H9 (cell line): ENCODE data around the gene WDFY3. TPM values are rescaled to one million over a fixed set of nuclear protein-coding genes. Genes with fewer than 3 reads are reported as not detected.

Experiments
- DNase-seq: peaks from one replicate; pipeline ENCODE4 v3.0.0-alpha.2; 2017
- H2AFZ ChIP-seq: one replicate; pipeline ENCODE4 v1.6.1; 2013; ENCODE audit warnings: mild to moderate bottlenecking, low read length, control low read depth, moderate library complexity
- H2AK5ac ChIP-seq: 2 replicates; pipeline ENCODE4 v1.6.1; 2013; ENCODE audit warnings: low read length, control low read depth, mixed read lengths; ENCODE audit not compliant: insufficient read length
- H2BK120ac ChIP-seq: one replicate; pipeline ENCODE4 v1.6.1; 2013; ENCODE audit warnings: low read depth, mild to moderate bottlenecking, low read length, control low read depth, inconsistent platforms; ENCODE audit not compliant: poor library complexity, severe bottlenecking
- H2BK12ac ChIP-seq: 2 replicates; pipeline ENCODE4 v1.6.1; 2013; ENCODE audit warnings: low read length, control low read depth, mixed read lengths, low read depth; ENCODE audit not compliant: insufficient read length
- H2BK15ac ChIP-seq: 2 replicates; pipeline ENCODE4 v1.6.1; 2013; ENCODE audit warnings: low read depth, low read length, control low read depth
- H2BK20ac ChIP-seq: one replicate; pipeline ENCODE4 v1.6.1; 2013; ENCODE audit warnings: low read depth, mild to moderate bottlenecking, low read length, control low read depth, inconsistent platforms; ENCODE audit not compliant: poor library complexity, severe bottlenecking
- H2BK5ac ChIP-seq: 2 replicates; pipeline ENCODE4 v1.6.1; 2013; ENCODE audit warnings: low read length, control low read depth, mixed read lengths; ENCODE audit not compliant: insufficient read length
- H3K14ac ChIP-seq: 2 replicates; pipeline ENCODE4 v1.6.1; 2013; ENCODE audit warnings: low read length, control low read depth; ENCODE audit not compliant: insufficient read depth
- H3K18ac ChIP-seq: 2 replicates; pipeline ENCODE4 v1.6.1; 2013; ENCODE audit warnings: low read depth, mild to moderate bottlenecking, mixed read lengths, low read length, control low read depth; ENCODE audit not compliant: insufficient read length
- H3K23ac ChIP-seq: 2 replicates; pipeline ENCODE4 v1.6.1; 2013; ENCODE audit warnings: low read length, control low read depth, mixed read lengths, low read depth; ENCODE audit not compliant: insufficient read length
- H3K23me2 ChIP-seq: 2 replicates; pipeline ENCODE4 v1.6.1; 2013; ENCODE audit warnings: low read depth, mild to moderate bottlenecking, mixed read lengths, low read length, control low read depth; ENCODE audit not compliant: insufficient read length, poor library complexity, severe bottlenecking
- H3K27ac ChIP-seq: 2 replicates; pipeline ENCODE4 v1.5.1; 2013; ENCODE audit warnings: low read length, control low read depth, mixed read lengths, low read depth; ENCODE audit not compliant: insufficient read length
- H3K27me3 ChIP-seq: 2 replicates; pipeline ENCODE4 v1.6.1; 2013; ENCODE audit warnings: low read length, control low read depth, inconsistent platforms; ENCODE audit not compliant: insufficient read depth
- H3K4ac ChIP-seq: 2 replicates; pipeline ENCODE4 v1.6.1; 2013; ENCODE audit warnings: low read depth, mild to moderate bottlenecking, control low read depth, inconsistent platforms, low read length, moderate library complexity
- H3K4me1 ChIP-seq: 2 replicates; pipeline ENCODE4 v1.6.1; 2013; ENCODE audit warnings: low read length, control low read depth, inconsistent platforms; ENCODE audit not compliant: insufficient read depth
- H3K4me2 ChIP-seq: 2 replicates; pipeline ENCODE4 v1.6.1; 2013; ENCODE audit warnings: low read length, control low read depth, mixed read lengths; ENCODE audit not compliant: insufficient read length, insufficient read depth
- H3K56ac ChIP-seq: 2 replicates; pipeline ENCODE4 v1.6.1; 2013; ENCODE audit warnings: low read depth, mild to moderate bottlenecking, mixed read lengths, low read length, control low read depth; ENCODE audit not compliant: insufficient read length
- H3K79me1 ChIP-seq: 2 replicates; pipeline ENCODE4 v1.6.1; 2013; ENCODE audit warnings: low read depth, mild to moderate bottlenecking, moderate library complexity, low read length, control low read depth, inconsistent platforms; ENCODE audit not compliant: insufficient read depth, poor library complexity, severe bottlenecking
- H3K79me2 ChIP-seq: 2 replicates; pipeline ENCODE4 v1.6.1; 2013; ENCODE audit warnings: low read length, control low read depth, inconsistent platforms; ENCODE audit not compliant: insufficient read depth
- H3K9ac ChIP-seq: 2 replicates; pipeline ENCODE4 v1.6.1; 2013; ENCODE audit warnings: low read length, control low read depth, mixed read lengths; ENCODE audit not compliant: insufficient read length; ENCODE audit errors: extremely low read depth
- H3K9me3 ChIP-seq: one replicate; pipeline ENCODE4 v1.6.1; 2013; ENCODE audit warnings: low read depth, low read length, inconsistent platforms; ENCODE audit not compliant: control insufficient read depth
- H3T11ph ChIP-seq: one replicate; pipeline ENCODE4 v1.6.1; 2013; ENCODE audit warnings: mild to moderate bottlenecking, low read length, control low read depth, inconsistent platforms
- H4K20me1 ChIP-seq: one replicate; pipeline ENCODE4 v1.6.1; 2013; ENCODE audit not compliant: control insufficient read depth, insufficient read length, insufficient read depth
- H4K5ac ChIP-seq: 2 replicates; pipeline ENCODE4 v1.6.1; 2013; ENCODE audit warnings: low read depth, mild to moderate bottlenecking, mixed read lengths, low read length, control low read depth; ENCODE audit not compliant: insufficient read length
- H4K8ac ChIP-seq: replicated peaks from 2 replicates; pipeline ENCODE4 v1.6.1; 2013; ENCODE audit warnings: low read length, control low read depth, mixed read lengths, low read depth; ENCODE audit not compliant: insufficient read length
- H4K91ac ChIP-seq: 2 replicates; pipeline ENCODE4 v1.6.1; 2013; ENCODE audit warnings: low read depth, mild to moderate bottlenecking, moderate library complexity, mixed read lengths, low read length, control low read depth; ENCODE audit not compliant: insufficient read length
- H3K27ac Mint-ChIP-seq, 3 experiments: 2 replicates in 2 of 3; 3 replicates in 1 of 3; pipeline ENCODE4 v1.8.0; 2020 to 2021; ENCODE audit warnings: mixed read lengths in 3 of 3, mild to moderate bottlenecking in 1 of 3, moderate library complexity in 1 of 3
- H3K27me3 Mint-ChIP-seq: 2 replicates; pipeline ENCODE4 v1.8.0; 2021; ENCODE audit warnings: low read depth, mild to moderate bottlenecking, moderate library complexity, mixed read lengths
- H3K36me3 Mint-ChIP-seq, 3 experiments: 2 replicates in 2 of 3; 3 replicates in 1 of 3; pipeline ENCODE4 v1.8.0; 2020 to 2021; ENCODE audit warnings: low read depth in 3 of 3, mixed read lengths in 3 of 3; ENCODE audit not compliant: insufficient read depth in 1 of 3
- H3K4me1 Mint-ChIP-seq, 2 experiments: 2 replicates each; pipeline ENCODE4 v1.8.0; 2020; ENCODE audit warnings: mixed read lengths in 2 of 2
- H3K4me3 Mint-ChIP-seq, 2 experiments: 2 replicates in 1 of 2; 3 replicates in 1 of 2; pipeline ENCODE4 v1.8.0; 2020 to 2021; ENCODE audit warnings: mild to moderate bottlenecking in 2 of 2, mixed read lengths in 2 of 2, moderate library complexity in 1 of 2
- H3K9me3 Mint-ChIP-seq, 2 experiments: 2 replicates in 1 of 2; 3 replicates in 1 of 2; pipeline ENCODE4 v1.8.0; 2020; ENCODE audit warnings: mild to moderate bottlenecking in 2 of 2, mixed read lengths in 2 of 2, moderate library complexity in 1 of 2
- WGBS: extraction: QIAGEN DNeasy Blood & Tissue Kit; methylation state at CpG from one replicate; pipeline ENCODE4 v1.1.7; 2013; ENCODE audit warnings: missing lambda C conversion rate, low lambda C conversion rate, mixed read lengths; ENCODE audit not compliant: insufficient read length; ENCODE audit errors: extremely low coverage; 5-methylcytosine and 5-hydroxymethylcytosine counted together
- total RNA-seq: library from RNA; stranded (reverse); gene quantifications from 2 replicates; pipeline ENCODE4 v1.2.1, GENCODE V29; 2021
- TF ChIP-seq, protein P1 (sequence below): fragments of 200-600 bp; sonication (generic); conservative IDR thresholded peaks from 3 replicates; pipeline ENCODE4 v1.8.0; 2021; ENCODE audit warnings: antibody characterized with exemption, mild to moderate bottlenecking

Gene WDFY3
- total RNA-seq, 1 experiment from 2014 or later = 54.6 TPM

DNA sequence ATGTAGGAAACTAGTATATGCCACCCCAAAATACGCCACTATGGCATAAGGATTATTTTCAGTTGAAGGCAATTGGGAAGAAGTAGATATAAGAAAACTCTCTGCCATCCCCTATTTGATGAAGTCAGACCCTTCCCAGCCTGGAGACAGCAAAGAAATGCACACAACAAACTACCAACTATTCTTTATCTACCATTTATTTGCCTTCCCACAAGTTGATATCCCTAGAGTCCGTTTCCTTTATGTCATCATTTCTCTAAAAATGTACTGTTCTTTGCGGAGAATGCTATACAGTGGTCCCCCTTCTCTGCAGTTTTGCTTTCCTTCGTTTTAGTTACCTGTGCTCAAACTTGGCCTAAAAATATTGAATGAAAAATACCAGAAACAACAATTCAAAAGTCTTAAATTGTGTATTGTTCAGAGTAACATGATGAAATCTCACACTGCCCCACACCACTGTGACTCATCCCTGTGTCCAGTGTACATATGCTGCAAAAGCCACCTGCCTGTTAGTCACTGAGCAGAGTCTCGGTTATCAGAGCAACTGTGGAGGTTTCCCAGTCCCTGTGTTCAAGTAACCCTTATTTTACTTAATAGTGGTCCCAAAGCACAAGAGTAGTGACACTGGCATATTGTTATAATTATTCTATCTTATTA is 152.3 kb downstream of the WDFY3 start:
- Mint-ChIP-seq H3K9me3 (no peaks in the 10 kb centered on the region), H3K4me1 (peaks cover 12 to 15% of the 10 kb centered on the region in 2 experiments), H3K36me3 (peaks cover 3 to 18% (median 11%) of the 10 kb centered on the region in 3 experiments; a peak in 6 of 7 replicates), H3K4me3 (no peak overlapping the region), H3K27me3 (no peaks in the 10 kb centered on the region), H3K27ac (peak overlapping the region in 1 of 3 experiments; percentile 26; a peak in 2 of 7 replicates)
- H3K9ac ChIP-seq = no peak overlapping the region
- no peaks in the 10 kb centered on the region for H3K23me2 ChIP-seq
- DNase-seq = no peak
- H4K91ac ChIP-seq = no peak overlapping the region
- H2BK5ac ChIP-seq = no peak overlapping the region
- no peak overlapping the region for H2BK20ac ChIP-seq
- WGBS = no CpG with 5 or more reads among the region's 5 CpGs
- no peak overlapping the region for H3K4ac ChIP-seq
- H2BK12ac ChIP-seq = no peak overlapping the region
- no peaks in the 10 kb centered on the region; the same call in 1 of the 2 replicates for H3K4me1 ChIP-seq
- H2AFZ ChIP-seq = no peak overlapping the region
- H3K27me3 ChIP-seq = no peaks in the 10 kb centered on the region
- H3K14ac ChIP-seq = no peak overlapping the region
- TF ChIP-seq, protein P1, sequence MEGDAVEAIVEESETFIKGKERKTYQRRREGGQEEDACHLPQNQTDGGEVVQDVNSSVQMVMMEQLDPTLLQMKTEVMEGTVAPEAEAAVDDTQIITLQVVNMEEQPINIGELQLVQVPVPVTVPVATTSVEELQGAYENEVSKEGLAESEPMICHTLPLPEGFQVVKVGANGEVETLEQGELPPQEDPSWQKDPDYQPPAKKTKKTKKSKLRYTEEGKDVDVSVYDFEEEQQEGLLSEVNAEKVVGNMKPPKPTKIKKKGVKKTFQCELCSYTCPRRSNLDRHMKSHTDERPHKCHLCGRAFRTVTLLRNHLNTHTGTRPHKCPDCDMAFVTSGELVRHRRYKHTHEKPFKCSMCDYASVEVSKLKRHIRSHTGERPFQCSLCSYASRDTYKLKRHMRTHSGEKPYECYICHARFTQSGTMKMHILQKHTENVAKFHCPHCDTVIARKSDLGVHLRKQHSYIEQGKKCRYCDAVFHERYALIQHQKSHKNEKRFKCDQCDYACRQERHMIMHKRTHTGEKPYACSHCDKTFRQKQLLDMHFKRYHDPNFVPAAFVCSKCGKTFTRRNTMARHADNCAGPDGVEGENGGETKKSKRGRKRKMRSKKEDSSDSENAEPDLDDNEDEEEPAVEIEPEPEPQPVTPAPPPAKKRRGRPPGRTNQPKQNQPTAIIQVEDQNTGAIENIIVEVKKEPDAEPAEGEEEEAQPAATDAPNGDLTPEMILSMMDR = no peak
- H4K5ac ChIP-seq = no peak overlapping the region
- H2AK5ac ChIP-seq = no peak overlapping the region
- no peak overlapping the region for H2BK15ac ChIP-seq
- H3K4me2 ChIP-seq = no peak overlapping the region
- no peaks in the 10 kb centered on the region for H3K79me1 ChIP-seq
- H4K8ac ChIP-seq = no peak overlapping the region
- H3K9me3 ChIP-seq = no peaks in the 10 kb centered on the region
- H2BK120ac ChIP-seq = no peak overlapping the region
- H3K23ac ChIP-seq = no peak overlapping the region
- H3T11ph ChIP-seq = no peak overlapping the region
- H3K79me2 ChIP-seq = no peaks in the 10 kb centered on the region
- H3K56ac ChIP-seq = no peak overlapping the region
- no peaks in the 10 kb centered on the region for H4K20me1 ChIP-seq
- no peak overlapping the region for H3K18ac ChIP-seq
- no peak overlapping the region for H3K27ac ChIP-seq
